Muscle layer of colon (tissue), 2 donors: ENCODE measurements around the gene POLA2.
"Not testable (repeated sequence)": the region's sequence is repeated elsewhere in the genome, so short reads cannot be mapped to it uniquely, and the experiment has no call there.

Source experiments
- H3K27ac ChIP-seq: one replicate; pipeline ENCODE4 v1.7.0; 2013; ENCODE audit warnings: low read depth, mild to moderate bottlenecking, low read length, moderate library complexity
- H3K27me3 ChIP-seq, 2 donors: one replicate each; pipeline ENCODE4 v1.7.0; 2013; ENCODE audit warnings: low read length in 2 of 2, mild to moderate bottlenecking in 2 of 2; ENCODE audit not compliant: insufficient read depth in 2 of 2, control insufficient read depth in 1 of 2
- H3K36me3 ChIP-seq: one replicate; pipeline ENCODE4 v1.7.0; 2013; ENCODE audit warnings: mild to moderate bottlenecking, low read length; ENCODE audit not compliant: insufficient read depth
- H3K4me1 ChIP-seq: one replicate; pipeline ENCODE4 v1.7.0; 2013; ENCODE audit warnings: mild to moderate bottlenecking, low read length; ENCODE audit not compliant: insufficient read depth
- H3K4me3 ChIP-seq, 2 donors: one replicate each; pipeline ENCODE4 v1.7.0; 2013; ENCODE audit warnings: low read length in 2 of 2, low read depth in 1 of 2, mild to moderate bottlenecking in 1 of 2, moderate library complexity in 1 of 2
- H3K9ac ChIP-seq: one replicate; pipeline ENCODE4 v1.7.0; 2013; ENCODE audit warnings: low read length
- H3K9me3 ChIP-seq: one replicate; pipeline ENCODE4 v1.7.0; 2013; ENCODE audit warnings: mild to moderate bottlenecking, low read length
- donor health status: abdominal sarcoma.
- donor health status: Adenocarcinoma of cecum.

The POLA2 gene

GRCh38 chr11:65221026-65221425, 40.7 kb upstream of the POLA2 start:
- Histone ChIP-seq H3K27me3 (no peaks in the 10 kb centered on the region), H3K9ac (no peak overlapping the region), H3K27ac (no peak overlapping the region), H3K4me3 (no peak overlapping the region), H3K36me3 (no peaks in the 10 kb centered on the region), H3K9me3 (no peaks in the 10 kb centered on the region), H3K4me1 (peaks cover 10% of the 10 kb centered on the region)

- Histone ChIP-seq H3K27ac (no peak overlapping the region), H3K36me3 (no peaks in the 10 kb centered on the region), H3K4me3 (no peak overlapping the region), H3K4me1 (peaks cover 12% of the 10 kb centered on the region), H3K27me3 (no peaks in the 10 kb centered on the region), H3K9ac (no peak overlapping the region), H3K9me3 (no peaks in the 10 kb centered on the region)
These were observed 38.8 kb upstream of the POLA2 start for GRCh38 chr11:65223011-65223410.

GRCh38 chr11:65224930-65225278, 36.9 kb upstream of the POLA2 start:
- no peaks in the 10 kb centered on the region for H3K36me3 ChIP-seq
- peaks cover 12% of the 10 kb centered on the region for H3K4me1 ChIP-seq
- no peak overlapping the region for H3K9ac ChIP-seq
- peak overlapping the region; percentile 39 for H3K27ac ChIP-seq
- H3K27me3 ChIP-seq: no peaks in the 10 kb centered on the region
- no peaks in the 10 kb centered on the region for H3K9me3 ChIP-seq
- H3K4me3 ChIP-seq: peak overlapping the region in 1 of 2 donors; percentile 44

GRCh38 chr11:65225279-65226102, 36.3 kb upstream of the POLA2 start:
- H3K36me3 ChIP-seq: no peaks in the 10 kb centered on the region
- H3K27me3 ChIP-seq: no peaks in the 10 kb centered on the region
- H3K9me3 ChIP-seq: no peaks in the 10 kb centered on the region
- peak overlapping the region; percentile 71 for H3K9ac ChIP-seq
- H3K4me1 ChIP-seq: peaks cover 12% of the 10 kb centered on the region
- H3K27ac ChIP-seq: peak overlapping the region; percentile 39
- peak overlapping the region; percentile 44 to 74 for H3K4me3 ChIP-seq

GRCh38 chr11:65226103-65226442, 35.7 kb upstream of the POLA2 start:
- Histone ChIP-seq H3K4me3 (peak overlapping the region; percentile 44 to 74), H3K9ac (peak overlapping the region; percentile 71), H3K27ac (no peak overlapping the region), H3K9me3 (no peaks in the 10 kb centered on the region), H3K27me3 (no peaks in the 10 kb centered on the region), H3K36me3 (no peaks in the 10 kb centered on the region), H3K4me1 (peaks cover 12% of the 10 kb centered on the region)

GRCh38 chr11:65227879-65228278, 33.9 kb upstream of the POLA2 start:
- H3K9me3 ChIP-seq: no peaks in the 10 kb centered on the region
- no peak overlapping the region for H3K4me3 ChIP-seq
- no peak overlapping the region for H3K27ac ChIP-seq
- no peak overlapping the region for H3K9ac ChIP-seq
- peaks cover 12% of the 10 kb centered on the region for H3K4me1 ChIP-seq
- H3K27me3 ChIP-seq: no peaks in the 10 kb centered on the region
- no peaks in the 10 kb centered on the region for H3K36me3 ChIP-seq

- no peak overlapping the region for H3K4me3 ChIP-seq
These were observed 25.3 kb upstream of the POLA2 start for GRCh38 chr11:65236194-65237059.

GRCh38 chr11:65238302-65238701, 23.5 kb upstream of the POLA2 start:
- not testable (repeated sequence) for H3K4me1 ChIP-seq, H3K27me3 ChIP-seq, H3K4me3 ChIP-seq, H3K36me3 ChIP-seq, H3K9ac ChIP-seq, H3K9me3 ChIP-seq, H3K27ac ChIP-seq

More at GRCh38 chr11:65236194-65237059, 25.3 kb upstream of the POLA2 start:
- Histone ChIP-seq H3K27ac (no peak overlapping the region), H3K9me3 (no peaks in the 10 kb centered on the region), H3K4me1 (no peaks in the 10 kb centered on the region), H3K36me3 (no peaks in the 10 kb centered on the region), H3K9ac (no peak overlapping the region), H3K27me3 (no peaks in the 10 kb centered on the region)

- H3K9me3 ChIP-seq: no peaks in the 10 kb centered on the region
- H3K4me1 ChIP-seq: no peaks in the 10 kb centered on the region
- no peak overlapping the region for H3K9ac ChIP-seq
These were observed 20.6 kb upstream of the POLA2 start for GRCh38 chr11:65241134-65241533.

GRCh38 chr11:65241692-65242091, 20.1 kb upstream of the POLA2 start:
- Histone ChIP-seq H3K4me3 (no peak overlapping the region), H3K9me3 (no peaks in the 10 kb centered on the region), H3K4me1 (no peaks in the 10 kb centered on the region), H3K27me3 (no peaks in the 10 kb centered on the region), H3K36me3 (no peaks in the 10 kb centered on the region), H3K9ac (no peak overlapping the region), H3K27ac (no peak overlapping the region)

More at GRCh38 chr11:65241134-65241533, 20.6 kb upstream of the POLA2 start:
- H3K27ac ChIP-seq: no peak overlapping the region
- H3K27me3 ChIP-seq: no peaks in the 10 kb centered on the region
- H3K36me3 ChIP-seq: no peaks in the 10 kb centered on the region
- H3K4me3 ChIP-seq: no peak overlapping the region

GRCh38 chr11:65242389-65242788, 19.4 kb upstream of the POLA2 start:
- Histone ChIP-seq H3K27me3 (no peaks in the 10 kb centered on the region), H3K27ac (no peak overlapping the region), H3K4me3 (no peak overlapping the region), H3K9ac (no peak overlapping the region), H3K9me3 (no peaks in the 10 kb centered on the region), H3K36me3 (no peaks in the 10 kb centered on the region), H3K4me1 (no peaks in the 10 kb centered on the region)
